ENCODE results near the gene EEF2.
"Not testable (repeated sequence)": the region's sequence is repeated elsewhere in the genome, so short reads cannot be mapped to it uniquely, and the experiment has no call there.

EEF2 gene

GRCh38 chr19:4014541-4015491 is 29.6 kb upstream of the EEF2 start:
- no peak for DNase-seq

GRCh38 chr19:4013886-4014540 is 28.8 kb upstream of the EEF2 start:
- no peak for DNase-seq

GRCh38 chr19:4012975-4013634 is 27.8 kb upstream of the EEF2 start:
- no peak for DNase-seq

GRCh38 chr19:4012092-4012974 is 27.1 kb upstream of the EEF2 start:
- no peak for DNase-seq

GRCh38 chr19:4011430-4011829 is 26.2 kb upstream of the EEF2 start:
- not testable (repeated sequence) for DNase-seq

- DNase-seq, result no peak
These were observed 25.5 kb upstream of the EEF2 start for GRCh38 chr19:4010808-4011110.

- no peak for DNase-seq
These were observed 24.9 kb upstream of the EEF2 start for GRCh38 chr19:4009990-4010807.

GRCh38 chr19:4007836-4008539 is 22.7 kb upstream of the EEF2 start:
- peak; percentile 8 to 17 for DNase-seq

- DNase-seq, result peak; percentile 91 to 95
These were observed 22.0 kb upstream of the EEF2 start, which contains the start of gene PIAS4 for GRCh38 chr19:4007021-4007835. Gene PIAS4 (plus strand): TSS chr19:4007736. CDS start chr19:4007761, 25 bp downstream.

- DNase-seq, result not testable (repeated sequence)
These were observed 20.2 kb upstream of the EEF2 start for GRCh38 chr19:4005436-4005835.

- not testable (repeated sequence) for DNase-seq
These were observed 15.5 kb upstream of the EEF2 start for GRCh38 chr19:4000798-4001197.

GRCh38 chr19:3998667-3999412 is 13.6 kb upstream of the EEF2 start:
- not testable (repeated sequence) for DNase-seq

- no peak for DNase-seq
These were observed 10.3 kb upstream of the EEF2 start for GRCh38 chr19:3995607-3996006.

- no peak for DNase-seq
These were observed 5.5 kb upstream of the EEF2 start for GRCh38 chr19:3990815-3991117.

- DNase-seq, result peak; percentile 74 to 93
These were observed 2.5 kb upstream of the EEF2 start for GRCh38 chr19:3987619-3988371.

- DNase-seq, result peak; percentile 76 to 87
These were observed 1.2 kb upstream of the EEF2 start for GRCh38 chr19:3986260-3987041.

- no peak for DNase-seq
These were observed 488 bp upstream of the EEF2 start for GRCh38 chr19:3985643-3986259.

GRCh38 chr19:3984584-3984907 is 717 bp downstream of the EEF2 start:
- no peak for DNase-seq

Data from inflammatory macrophage treated with lipopolysaccharide for 1 hour (primary cell).